ENCODE results near the gene RUFY3.
"Not testable (repeated sequence)": the region's sequence is repeated elsewhere in the genome, so short reads cannot be mapped to it uniquely, and the experiment has no call there.

Gene RUFY3

DNA sequence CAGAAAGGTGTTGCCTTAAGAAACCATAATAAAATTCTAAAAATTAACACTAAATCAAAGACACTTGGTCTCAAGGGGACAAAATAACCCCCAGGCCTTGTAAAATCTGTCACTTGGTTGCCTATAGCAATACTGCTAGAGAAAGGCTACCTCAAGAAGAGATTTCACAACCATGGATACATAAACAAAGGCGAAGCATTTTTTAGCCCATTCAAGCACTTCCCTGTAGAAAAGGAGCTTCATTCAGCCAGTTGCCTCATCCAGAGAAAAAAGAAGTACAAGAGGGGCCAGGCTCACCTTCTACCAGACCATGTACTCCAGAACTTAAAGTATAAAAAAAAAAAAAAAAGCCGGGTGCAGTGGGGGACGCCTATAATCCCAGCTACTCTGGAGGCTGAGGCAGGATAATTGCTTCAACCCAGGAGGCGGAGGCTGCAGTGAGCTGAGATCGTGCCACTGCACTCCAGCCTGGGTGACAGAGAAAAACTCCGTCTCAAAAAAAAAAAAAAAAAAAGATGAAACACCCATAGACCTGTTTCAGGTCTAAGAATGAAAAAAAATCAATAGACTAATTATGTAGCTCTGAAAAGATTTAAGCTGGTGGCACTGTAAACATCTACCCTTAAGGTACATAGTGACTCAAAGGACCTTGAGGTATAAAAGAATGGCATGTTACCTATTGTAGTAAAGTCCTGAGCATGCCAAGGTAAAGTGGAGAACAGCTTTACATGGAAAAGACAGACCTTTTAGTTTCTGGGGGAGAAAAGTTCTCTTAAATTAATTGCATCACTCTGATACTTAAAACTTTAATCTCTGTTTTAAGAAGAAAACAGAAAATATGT lies 18.0 kb downstream of the RUFY3 start:
- no peak for DNase-seq

DNA sequence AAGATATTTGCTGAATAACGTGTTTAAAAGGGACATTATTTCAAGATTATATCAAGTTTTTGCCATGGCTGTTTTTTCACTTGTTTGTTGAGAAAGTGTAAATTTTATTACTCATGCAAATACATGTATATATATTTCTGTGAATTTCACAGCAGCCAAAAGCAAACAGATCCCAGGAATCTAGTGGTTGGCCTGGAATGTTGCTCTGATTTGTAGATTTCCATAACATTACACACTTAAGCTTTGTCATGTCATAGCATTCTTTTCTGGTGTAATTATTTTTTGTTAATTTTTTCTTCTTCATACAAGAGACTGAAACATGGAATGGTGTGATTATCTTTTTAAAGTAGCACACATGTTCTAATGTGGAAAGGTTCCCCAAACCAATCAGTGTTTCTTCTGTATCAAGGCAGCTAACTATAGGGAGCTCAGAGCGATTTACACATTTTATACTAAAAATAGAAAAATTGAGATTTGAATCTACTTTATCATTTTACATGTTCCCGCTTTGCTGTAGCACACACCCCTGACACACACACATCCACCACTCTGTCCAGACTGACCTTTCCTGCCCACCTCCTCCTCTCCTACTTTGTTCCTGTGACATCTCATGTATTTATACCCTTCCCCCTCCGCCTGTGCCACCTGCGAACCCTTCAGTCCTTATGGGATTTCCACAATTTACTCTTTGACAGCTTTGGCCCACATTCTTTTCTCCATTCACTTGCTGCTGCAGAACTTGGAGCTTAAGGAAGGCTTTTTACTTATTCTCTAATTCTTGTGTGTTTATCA lies 20.3 kb downstream of the RUFY3 start:
- no peak for DNase-seq

DNA sequence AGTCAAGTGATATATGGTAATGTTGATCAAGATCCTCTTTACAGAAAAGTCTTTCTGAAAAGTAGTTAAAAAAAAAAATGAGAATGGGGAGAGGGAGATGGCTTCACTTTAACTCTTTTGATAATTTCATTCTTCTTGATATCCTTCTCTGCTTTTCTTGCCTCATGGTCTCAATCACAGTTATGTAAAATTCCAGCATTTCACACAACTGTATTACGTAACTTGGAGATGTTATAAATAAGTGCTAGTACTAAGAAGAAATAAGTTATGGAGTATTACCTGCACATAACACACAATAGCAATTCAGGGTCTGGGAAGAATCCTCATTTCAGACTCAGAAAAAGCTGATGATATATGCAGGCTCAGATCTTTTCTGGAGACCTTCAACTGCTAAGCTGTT lies 22.0 kb downstream of the RUFY3 start:
- DNase-seq: no peak

DNA sequence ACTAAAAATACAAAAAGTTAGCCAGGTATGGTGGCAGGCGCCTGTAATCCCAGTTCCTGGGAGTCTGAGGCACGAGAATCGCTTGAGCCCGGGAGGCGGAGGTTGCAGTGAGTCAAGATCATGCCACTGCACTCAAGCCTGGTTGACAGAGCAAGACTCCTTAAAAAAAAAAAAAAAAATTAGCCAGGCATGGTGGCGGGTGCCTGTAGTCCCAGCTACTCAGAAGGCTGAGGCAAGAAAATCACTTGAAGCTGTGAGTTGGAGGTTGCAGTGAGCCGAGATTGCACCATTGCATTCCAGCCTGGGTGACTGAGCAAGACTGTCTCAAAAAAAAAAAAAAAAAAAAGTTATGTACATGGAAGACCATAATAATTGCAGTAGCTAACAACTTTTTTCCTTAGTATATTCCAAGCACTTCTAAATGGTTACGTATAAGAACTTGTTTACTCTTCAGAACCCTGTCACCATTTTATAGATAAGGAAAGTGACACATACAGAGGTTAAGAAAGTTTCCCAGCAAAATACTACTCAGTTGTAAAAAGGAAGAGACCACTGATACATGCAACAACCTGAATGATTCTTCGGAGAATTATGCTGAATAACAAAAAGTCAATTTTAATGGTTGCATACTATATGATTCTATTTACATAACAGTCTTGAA lies 24.5 kb downstream of the RUFY3 start:
- no peak for DNase-seq

DNA sequence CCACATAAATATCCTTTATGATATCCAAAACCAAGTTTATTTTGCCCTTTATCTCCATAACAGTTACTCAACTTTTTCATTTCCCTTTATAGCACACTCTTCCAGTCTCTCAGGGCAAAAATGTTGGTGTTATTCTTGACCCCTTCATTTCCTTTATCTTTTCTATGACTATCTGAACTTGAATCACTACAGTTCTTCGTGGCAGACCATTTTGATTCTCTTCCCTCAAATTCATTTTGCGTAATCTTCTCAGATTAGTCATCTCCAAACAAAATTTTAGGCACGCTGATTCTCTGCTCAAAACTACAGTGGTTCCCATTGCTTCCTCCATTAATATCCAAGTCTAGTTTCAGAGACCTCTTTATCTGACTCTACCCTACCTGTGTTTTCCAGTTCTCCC lies 26.1 kb downstream of the RUFY3 start:
- no peak for DNase-seq

DNA sequence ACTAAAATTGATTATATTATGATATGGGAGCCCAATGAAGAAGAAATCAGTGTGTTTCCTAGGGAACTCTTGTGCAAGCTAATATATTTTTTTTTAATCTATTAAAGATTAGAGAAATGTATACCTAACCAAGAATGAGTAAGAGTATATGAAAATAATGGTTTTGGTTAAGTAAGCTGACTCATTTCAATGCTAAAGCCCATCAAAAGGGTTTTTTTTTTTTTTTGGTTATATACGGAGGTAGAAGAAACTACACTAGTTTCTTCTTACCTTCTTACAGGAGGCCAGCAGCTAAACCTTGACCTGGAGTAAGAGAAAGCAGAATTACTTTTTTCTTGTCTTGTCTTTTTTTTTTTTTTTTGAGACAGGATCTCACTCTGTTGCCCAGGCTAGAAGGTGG lies 27.5 kb downstream of the RUFY3 start:
- DNase-seq: no peak

DNA sequence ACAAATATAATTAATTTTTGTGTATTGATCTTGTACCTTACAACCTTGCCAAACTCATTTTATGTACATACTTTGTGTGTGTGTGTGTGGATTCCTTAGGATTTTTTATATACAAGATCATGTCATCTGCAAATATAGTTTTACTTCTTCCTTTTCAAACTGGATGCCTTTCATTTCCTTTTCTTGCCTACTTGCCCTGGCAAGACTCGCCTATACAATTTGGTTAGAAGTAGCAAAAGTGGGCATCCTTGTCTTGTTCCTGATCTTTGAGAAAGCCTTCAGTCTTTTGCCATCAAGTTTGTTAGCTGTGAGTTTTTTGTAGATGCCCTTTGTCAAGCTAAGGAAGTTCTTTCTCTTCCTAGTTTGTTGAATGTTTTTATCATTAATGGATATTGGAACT lies 30.5 kb downstream of the RUFY3 start:
- DNase-seq: no peak

DNA sequence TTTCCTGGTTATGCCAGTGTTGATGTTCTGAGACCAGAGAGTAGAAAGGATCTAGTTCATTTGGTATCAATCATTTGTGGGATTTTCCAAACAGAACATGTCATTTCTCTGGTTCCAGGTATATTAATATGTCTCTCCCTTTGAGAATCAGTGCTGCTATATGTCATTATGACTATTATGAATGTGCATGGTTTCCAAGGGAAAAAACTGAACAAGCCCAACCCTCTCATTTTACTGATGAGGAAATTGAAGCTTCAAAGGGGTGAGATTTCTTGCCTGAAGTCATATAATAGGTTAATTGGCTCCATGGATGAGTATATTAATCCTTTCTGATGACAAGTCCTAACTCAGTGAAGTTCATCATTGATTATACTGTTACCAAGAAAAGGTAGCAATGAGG lies 31.9 kb downstream of the RUFY3 start:
- no peak for DNase-seq

DNA sequence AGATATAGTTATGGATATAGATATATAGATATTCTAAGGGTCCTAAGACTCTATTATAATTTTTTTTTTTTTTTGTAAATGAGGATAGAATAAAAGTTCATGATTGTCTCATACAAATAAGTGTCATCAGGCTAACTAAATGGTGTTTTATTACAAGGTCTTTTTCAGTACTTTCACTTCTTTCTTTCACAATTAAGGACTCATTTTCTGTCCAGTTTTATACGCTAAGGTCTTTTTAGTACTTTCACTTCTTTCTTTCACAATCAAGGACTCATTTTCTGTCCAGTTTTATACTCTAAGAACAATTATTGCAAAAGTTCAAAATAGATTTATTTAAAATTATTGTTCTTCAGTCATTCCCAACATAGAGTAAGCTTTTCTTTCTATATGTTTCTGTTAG lies 32.7 kb downstream of the RUFY3 start:
- no peak for DNase-seq

DNA sequence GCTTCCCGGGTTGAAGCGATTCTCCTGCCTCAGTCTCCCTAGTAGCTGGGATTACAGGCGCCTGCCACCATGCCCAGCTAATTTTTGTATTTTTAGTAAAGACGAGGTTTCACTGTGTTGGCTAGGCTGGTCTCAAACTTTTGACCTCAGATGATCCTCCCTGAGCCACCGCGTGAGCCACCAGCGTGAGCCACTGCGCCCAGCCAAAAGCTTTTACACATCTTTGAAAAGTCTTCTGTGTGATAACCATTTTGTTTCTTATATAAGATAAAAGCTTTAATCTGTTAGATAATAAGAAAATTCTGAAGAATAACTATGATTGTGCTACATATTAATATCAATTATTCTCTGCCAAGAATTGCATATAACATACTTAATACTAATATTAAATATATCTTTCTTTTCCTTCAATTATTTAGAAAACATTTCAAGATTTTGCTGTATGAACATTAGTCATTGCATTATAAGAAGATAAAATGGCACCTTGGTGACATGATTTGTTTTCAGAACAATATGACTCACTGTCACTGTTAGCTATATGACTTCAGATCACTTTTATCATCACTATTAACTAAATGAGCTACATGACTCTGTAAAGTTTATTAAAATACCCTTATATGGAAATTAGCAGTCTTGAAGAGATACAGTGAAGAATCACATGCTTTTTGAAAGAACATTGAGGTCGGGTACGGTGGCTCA lies 33.4 kb downstream of the RUFY3 start:
- DNase-seq: no peak

DNA sequence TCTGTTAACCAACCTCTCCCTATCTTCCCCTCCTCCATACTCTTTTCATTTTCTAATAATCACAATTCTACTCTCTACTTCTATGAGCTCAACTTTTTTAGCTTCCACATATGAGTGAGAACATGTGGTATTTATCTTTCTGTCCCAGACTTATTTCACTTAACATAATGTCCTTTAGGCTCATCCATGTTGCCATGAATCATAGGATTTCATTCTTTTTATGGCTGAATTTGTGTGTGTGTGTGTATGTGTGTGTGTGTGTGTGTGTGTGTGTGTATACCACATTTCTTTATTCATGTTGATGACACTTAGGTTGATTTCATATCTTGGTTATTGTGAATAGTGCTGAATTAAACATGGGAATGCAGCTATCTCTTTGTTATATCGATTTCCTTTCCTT lies 37.4 kb downstream of the RUFY3 start:
- DNase-seq: no peak

DNA sequence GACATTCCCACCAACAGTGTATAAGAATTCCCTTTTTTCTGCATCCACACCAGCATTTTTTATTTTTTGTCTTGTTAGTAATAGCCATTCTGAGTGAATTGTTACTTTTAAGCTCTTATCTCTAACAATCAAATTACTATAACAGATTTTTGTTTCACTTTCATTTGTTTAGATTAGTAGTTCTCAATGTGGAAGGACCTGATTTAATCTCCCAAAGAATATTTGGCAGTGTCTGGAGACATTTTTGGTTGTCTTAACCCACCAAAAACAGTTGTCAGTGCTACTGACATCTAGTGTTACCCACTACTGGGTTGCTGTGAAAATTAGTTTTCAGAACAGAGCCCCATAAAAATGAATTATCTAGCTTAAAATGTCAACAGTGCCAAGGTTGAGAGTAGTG lies 37.9 kb downstream of the RUFY3 start:
- no peak for DNase-seq

DNA sequence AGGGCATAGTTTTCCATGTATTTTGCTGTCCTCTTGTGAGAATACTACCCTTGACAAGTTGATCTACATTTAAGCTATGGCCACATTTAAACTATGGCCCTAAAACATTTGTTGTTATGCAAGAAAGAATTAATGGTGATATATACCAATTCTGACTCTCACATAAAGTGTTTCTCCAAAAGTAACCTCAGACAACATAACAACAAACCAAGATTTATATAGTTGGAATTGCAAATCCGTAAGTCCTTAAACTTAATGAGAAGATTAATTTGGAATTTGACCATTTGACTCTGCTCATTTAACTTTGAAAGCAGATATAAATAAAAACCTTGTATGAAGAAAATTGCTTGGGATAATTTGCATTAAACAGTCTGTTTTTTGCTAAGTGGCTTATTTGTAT lies 38.9 kb downstream of the RUFY3 start:
- DNase-seq: no peak

DNA sequence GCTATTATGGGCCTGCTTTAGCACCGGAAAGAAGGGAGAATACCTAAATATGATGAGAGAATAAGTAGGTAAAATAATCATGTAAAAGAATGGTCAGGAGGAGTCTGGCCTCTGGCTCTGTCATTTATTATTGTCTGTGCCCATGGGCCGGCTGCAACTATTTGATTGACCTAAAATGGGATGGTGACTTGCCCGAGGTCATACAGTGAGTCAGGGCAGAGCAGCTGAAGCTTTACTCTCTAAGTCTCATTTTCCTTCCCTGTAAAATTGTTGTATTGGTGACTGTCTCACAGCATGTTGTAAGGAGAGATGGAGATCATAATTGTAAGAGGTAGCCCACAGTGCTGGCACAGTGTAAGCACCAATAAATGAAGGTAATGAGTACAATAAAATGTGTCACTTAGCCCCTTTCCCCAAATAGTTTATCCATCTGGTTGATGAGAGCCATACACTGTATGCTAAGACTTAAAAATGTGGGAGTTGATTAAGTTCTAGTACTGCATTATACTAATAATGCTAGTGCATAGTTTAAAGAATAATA lies 39.6 kb downstream of the RUFY3 start:
- no peak for DNase-seq

DNA sequence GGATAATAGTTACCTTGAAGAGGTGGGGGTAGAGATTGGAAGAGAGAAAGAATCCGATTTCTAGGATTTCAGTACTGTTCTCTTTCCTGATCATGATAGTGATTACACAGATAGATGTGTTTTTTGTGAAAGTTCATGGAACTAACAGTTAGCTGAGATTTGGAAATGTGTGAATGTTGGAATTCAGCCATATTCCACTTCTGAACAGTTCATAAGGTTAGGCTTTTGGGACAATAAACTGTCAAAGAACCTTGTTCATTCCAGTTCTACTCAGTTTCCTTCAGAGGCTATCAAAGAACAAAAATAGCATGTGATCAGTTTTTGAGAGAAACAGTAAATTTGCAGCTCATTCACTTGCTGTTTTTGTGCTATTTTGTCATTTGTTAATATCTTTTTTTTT lies 43.6 kb downstream of the RUFY3 start:
- DNase-seq: no peak

DNA sequence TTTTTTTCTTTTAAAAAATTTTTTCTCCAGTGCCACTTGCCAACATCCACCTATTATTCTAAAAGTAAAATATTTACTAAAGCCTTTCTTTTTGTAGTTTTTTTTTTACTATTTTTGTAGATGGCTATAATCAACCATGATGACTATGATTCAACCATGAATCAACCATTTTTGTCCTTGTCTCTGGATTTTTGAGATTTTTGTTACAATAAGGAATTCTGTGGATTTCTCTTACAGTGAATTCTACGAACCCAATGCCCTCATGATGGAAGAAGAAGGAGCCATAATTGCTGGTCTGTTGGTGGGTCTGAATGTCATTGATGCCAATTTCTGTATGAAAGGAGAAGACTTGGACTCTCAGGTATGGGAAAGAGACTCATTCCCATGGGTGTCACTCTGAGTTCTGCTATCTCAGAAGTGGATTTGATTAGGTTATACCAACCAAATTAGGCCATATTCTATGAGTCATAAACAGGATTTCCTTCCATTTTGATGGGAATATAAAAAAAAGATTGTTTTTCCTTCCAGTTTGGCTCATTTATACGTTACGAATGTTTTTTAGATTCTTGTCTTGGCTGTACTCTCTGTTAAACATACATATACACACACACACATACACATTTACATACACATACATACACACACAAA lies 46.7 kb downstream of the RUFY3 start:
- no peak for DNase-seq

DNA sequence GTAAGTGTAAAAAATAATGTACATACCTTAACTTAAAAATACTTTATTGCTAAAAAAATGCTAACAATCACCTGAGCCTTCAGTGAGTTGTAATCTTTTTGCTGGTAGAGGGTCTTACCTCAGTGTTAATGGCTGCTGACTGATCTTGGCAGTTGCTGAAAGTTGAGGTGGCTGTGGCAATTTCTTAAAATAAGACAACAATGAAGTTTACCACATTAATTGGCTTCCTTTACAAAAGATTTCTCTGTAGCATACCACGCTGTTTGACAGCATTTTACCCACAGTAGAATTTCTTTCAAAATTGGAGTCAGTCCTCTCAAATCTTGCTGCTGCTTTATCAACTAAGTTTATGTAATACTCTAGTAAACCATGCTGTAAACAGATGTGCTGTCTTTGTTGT lies 47.6 kb downstream of the RUFY3 start:
- DNase-seq: not testable (repeated sequence)

DNA sequence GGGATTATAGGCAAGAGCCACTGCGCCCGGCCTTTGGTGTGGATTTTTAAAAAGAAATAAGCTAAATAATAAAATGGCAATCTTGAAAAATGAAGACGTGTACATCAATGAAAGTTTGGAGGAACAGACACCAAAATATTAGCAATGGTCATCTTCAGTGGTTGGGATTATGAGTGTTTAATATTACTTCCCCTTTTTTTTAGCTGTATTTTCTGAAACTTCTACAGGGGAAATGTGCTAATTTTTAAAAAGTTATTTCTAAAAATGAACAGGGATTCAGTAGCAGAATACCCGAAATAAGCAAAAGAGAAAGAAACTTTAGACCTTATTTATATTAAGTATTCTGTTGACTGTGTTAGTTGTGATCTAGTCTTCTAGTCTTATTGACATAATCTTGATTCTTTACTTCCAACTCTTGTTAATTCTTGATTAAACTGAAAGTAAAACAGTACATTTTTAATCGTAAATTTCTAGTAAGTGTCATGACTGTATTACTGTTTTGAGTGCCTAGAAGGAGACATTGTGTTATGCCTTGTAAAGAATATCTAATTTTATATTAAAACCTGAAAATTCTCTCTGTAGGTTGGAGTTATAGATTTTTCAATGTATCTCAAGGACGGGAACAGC lies 51.3 kb downstream of the RUFY3 start:
- DNase-seq: no peak

DNA sequence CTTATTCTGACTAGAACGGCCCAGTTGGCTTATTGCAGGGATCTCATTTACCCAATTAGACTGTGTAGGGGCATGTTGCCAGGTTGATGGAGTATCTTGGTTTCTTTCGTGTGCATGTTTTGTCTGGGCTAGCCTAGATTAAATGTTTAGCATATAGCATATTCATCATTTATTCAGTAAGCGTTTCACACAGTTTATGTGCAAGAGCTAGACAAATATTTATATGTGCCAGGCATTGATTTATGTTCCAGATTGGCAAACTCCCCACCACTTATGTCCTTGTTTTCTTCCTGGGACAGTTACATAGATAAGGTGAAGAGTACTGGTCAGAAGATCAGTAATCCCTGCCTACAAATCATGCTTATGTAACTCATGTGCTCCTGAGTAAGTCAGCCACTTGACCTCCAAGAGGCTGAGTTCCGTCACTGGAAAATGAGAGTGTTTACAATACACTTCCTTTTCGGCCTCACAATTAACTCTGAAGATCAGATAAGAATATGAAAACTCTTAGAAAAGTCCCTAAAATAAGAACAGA lies 57.2 kb downstream of the RUFY3 start:
- no peak for DNase-seq

DNA sequence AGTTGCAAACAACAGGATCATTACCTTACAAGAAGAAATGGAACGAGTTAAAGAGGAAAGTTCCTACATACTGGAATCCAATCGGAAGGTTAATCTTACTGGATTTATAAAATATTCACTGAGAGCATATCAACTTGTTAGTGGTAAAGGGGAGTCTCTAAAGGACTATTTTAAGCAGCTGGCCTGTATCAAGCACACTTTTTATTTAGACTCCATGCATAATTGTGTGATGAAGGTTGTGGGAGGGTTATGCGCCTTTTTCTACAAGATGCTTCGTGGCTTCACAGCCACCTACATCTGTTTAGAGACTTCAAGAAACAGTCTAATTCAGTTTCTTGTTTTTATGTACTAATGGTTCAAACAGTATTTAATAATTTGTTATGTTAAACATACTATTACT lies 61.3 kb downstream of the RUFY3 start:
- no peak for DNase-seq

DNA sequence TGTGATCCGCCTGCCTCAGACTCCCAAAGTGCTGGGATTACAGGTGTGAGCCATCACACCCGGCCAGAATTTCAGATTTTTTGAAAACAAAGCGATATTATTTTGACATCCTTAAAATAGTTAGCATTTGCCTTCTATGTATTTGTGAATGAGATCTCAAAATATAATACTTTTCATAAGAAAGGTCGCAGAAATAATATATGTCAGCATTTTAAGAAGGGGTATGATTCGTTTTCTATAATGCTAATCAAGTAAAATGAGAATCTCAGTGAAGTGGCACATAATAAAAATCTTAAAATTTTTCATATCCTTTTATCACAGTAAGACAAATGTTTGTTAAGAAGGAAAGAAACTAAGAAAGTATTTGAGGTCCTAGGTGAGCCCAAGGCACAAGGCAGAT lies 65.7 kb downstream of the RUFY3 start:
- no peak for DNase-seq

DNA sequence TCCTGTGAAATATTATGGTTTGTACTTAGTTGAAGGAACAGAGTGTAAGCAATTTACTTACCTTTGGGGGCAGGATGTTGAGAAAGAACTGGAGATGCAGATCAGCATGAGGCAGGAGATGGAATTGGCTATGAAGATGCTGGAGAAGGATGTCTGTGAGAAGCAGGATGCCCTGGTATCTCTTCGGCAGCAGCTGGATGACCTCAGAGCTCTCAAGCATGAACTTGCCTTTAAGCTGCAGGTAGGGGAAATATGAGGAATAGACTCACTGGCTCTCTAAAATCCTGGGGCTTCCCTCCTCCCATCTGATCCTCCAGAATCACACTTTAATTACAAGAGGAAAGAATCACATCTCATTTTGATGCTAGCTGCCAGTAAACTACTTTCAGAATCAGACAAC lies 67.0 kb downstream of the RUFY3 start:
- DNase-seq: no peak
